ENCODE data around the gene PHF1. TPM values are rescaled to one million over a fixed set of nuclear protein-coding genes. Genes with fewer than 3 reads are reported as not detected.

PHF1 gene
- total and polyA plus RNA-seq, 2 of the 13 experiments (the other 11 are each of a cell fraction or from before 2014, with no cell fraction given), result 25.4 to 61.9 TPM

GRCh38 chr6:33454009-33454946 is 43.5 kb downstream of the PHF1 start, which contains the start of gene ZBTB9 (continued):
- TF ChIP-seq, protein P1, sequence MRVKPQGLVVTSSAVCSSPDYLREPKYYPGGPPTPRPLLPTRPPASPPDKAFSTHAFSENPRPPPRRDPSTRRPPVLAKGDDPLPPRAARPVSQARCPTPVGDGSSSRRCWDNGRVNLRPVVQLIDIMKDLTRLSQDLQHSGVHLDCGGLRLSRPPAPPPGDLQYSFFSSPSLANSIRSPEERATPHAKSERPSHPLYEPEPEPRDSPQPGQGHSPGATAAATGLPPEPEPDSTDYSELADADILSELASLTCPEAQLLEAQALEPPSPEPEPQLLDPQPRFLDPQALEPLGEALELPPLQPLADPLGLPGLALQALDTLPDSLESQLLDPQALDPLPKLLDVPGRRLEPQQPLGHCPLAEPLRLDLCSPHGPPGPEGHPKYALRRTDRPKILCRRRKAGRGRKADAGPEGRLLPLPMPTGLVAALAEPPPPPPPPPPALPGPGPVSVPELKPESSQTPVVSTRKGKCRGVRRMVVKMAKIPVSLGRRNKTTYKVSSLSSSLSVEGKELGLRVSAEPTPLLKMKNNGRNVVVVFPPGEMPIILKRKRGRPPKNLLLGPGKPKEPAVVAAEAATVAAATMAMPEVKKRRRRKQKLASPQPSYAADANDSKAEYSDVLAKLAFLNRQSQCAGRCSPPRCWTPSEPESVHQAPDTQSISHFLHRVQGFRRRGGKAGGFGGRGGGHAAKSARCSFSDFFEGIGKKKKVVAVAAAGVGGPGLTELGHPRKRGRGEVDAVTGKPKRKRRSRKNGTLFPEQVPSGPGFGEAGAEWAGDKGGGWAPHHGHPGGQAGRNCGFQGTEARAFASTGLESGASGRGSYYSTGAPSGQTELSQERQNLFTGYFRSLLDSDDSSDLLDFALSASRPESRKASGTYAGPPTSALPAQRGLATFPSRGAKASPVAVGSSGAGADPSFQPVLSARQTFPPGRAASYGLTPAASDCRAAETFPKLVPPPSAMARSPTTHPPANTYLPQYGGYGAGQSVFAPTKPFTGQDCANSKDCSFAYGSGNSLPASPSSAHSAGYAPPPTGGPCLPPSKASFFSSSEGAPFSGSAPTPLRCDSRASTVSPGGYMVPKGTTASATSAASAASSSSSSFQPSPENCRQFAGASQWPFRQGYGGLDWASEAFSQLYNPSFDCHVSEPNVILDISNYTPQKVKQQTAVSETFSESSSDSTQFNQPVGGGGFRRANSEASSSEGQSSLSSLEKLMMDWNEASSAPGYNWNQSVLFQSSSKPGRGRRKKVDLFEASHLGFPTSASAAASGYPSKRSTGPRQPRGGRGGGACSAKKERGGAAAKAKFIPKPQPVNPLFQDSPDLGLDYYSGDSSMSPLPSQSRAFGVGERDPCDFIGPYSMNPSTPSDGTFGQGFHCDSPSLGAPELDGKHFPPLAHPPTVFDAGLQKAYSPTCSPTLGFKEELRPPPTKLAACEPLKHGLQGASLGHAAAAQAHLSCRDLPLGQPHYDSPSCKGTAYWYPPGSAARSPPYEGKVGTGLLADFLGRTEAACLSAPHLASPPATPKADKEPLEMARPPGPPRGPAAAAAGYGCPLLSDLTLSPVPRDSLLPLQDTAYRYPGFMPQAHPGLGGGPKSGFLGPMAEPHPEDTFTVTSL (CRISPR knock-in tag; IDR thresholded peaks at IDR 0.05; ENCODE audit: borderline replicate concordance), result peak; percentile 4
- TF ChIP-seq ZNF33B (CRISPR knock-in tag; IDR thresholded peaks at IDR 0.05) (peak; percentile 88), ZNF563 (CRISPR knock-in tag; IDR thresholded peaks at IDR 0.05) (peak; percentile 64), ONECUT2 (CRISPR knock-in tag; IDR thresholded peaks at IDR 0.05) (no peak; the same call in 1 of the 2 replicates), TOE1 (CRISPR knock-in tag; IDR thresholded peaks at IDR 0.05) (no peak), HNRNPL (IDR thresholded peaks at IDR 0.05; ENCODE audit: low read depth, low read length) (peak; percentile 88), SKIL (CRISPR knock-in tag; IDR thresholded peaks at IDR 0.05; ENCODE audit: borderline replicate concordance) (peak; percentile 78), ZNF816 (CRISPR knock-in tag; IDR thresholded peaks at IDR 0.05; ENCODE audit: borderline replicate concordance) (peak; percentile 48; the same call in 1 of the 2 replicates), GABPA (IDR thresholded peaks at IDR 0.05; ENCODE audit: low read depth, low read length) (peak; percentile 100), GABPA (CRISPR knock-in tag; IDR thresholded peaks at IDR 0.05; ENCODE audit: low read depth) (peak; percentile 96), NR3C1 (CRISPR knock-in tag; IDR thresholded peaks at IDR 0.05) (no peak), ZNF230 (CRISPR knock-in tag; IDR thresholded peaks at IDR 0.05) (peak; percentile 80; the same call in 1 of the 2 replicates), YEATS4 (CRISPR knock-in tag; IDR thresholded peaks at IDR 0.05; ENCODE audit: borderline replicate concordance) (peak; percentile 96), ZNF234 (CRISPR knock-in tag; conservative IDR thresholded peaks at IDR 0.05) (no peak; the same call in none of the 2 replicates)
- TF ChIP-seq, protein P2, sequence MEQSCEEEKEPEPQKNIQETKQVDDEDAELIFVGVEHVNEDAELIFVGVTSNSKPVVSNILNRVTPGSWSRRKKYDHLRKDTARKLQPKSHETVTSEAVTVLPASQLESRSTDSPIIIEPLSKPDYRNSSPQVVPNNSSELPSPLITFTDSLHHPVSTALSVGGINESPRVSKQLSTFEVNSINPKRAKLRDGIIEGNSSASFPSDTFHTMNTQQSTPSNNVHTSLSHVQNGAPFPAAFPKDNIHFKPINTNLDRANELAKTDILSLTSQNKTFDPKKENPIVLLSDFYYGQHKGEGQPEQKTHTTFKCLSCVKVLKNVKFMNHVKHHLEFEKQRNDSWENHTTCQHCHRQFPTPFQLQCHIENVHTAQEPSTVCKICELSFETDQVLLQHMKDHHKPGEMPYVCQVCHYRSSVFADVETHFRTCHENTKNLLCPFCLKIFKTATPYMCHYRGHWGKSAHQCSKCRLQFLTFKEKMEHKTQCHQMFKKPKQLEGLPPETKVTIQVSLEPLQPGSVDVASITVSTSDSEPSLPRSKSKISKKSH (CRISPR knock-in tag; IDR thresholded peaks at IDR 0.05; ENCODE audit: borderline replicate concordance), result peak; percentile 87
- TF ChIP-seq, protein P3, sequence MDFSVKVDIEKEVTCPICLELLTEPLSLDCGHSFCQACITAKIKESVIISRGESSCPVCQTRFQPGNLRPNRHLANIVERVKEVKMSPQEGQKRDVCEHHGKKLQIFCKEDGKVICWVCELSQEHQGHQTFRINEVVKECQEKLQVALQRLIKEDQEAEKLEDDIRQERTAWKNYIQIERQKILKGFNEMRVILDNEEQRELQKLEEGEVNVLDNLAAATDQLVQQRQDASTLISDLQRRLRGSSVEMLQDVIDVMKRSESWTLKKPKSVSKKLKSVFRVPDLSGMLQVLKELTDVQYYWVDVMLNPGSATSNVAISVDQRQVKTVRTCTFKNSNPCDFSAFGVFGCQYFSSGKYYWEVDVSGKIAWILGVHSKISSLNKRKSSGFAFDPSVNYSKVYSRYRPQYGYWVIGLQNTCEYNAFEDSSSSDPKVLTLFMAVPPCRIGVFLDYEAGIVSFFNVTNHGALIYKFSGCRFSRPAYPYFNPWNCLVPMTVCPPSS (IDR thresholded peaks at IDR 0.05), result no peak
- TF ChIP-seq, protein P4, sequence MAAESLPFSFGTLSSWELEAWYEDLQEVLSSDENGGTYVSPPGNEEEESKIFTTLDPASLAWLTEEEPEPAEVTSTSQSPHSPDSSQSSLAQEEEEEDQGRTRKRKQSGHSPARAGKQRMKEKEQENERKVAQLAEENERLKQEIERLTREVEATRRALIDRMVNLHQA (CRISPR knock-in tag; IDR thresholded peaks at IDR 0.05), result 0 out of 2 replicates have a peak, but pooled peaks have one; percentile 48
